K562 (cell line): Measurements from ENCODE around the gene SYNJ2. TPM values are rescaled to one million over a fixed set of nuclear protein-coding genes. Genes with fewer than 3 reads are reported as not detected.
A peak's percentile ranks its signal among the peaks of the same experiment; 100 is the strongest.

Experiments
- CBX5 ChIP-seq: IDR thresholded peaks from 2 replicates; pipeline ENCODE4 v1.6.1; 2014; ENCODE audit warnings: low read depth, borderline replicate concordance
- CHD2 ChIP-seq: IDR thresholded peaks from 2 replicates; pipeline ENCODE4 v1.6.1; 2011; ENCODE audit warnings: low read depth, low read length
- ID3 ChIP-seq, 2 experiments: fragments of 250-450 bp in 1 of 2; fragments of 450-650 bp in 1 of 2; sonication (Bioruptor Pico) in 1 of 2; IDR thresholded peaks; 2 replicates each; pipeline versions ENCODE4 v1.6.1 to v1.8.0; 2016 to 2021; ENCODE audit warnings: mild to moderate bottlenecking in 2 of 2, moderate library complexity in 2 of 2, missing compliant biosample characterization in 1 of 2, missing genetic modification characterization in 1 of 2
- IFI16 ChIP-seq: fragments of 250-450 bp; sonication (Bioruptor Pico); IDR thresholded peaks from 2 replicates; pipeline ENCODE4 v2.1.2; 2022; ENCODE audit warnings: mild to moderate bottlenecking, inconsistent platforms
- MCM7 ChIP-seq, 2 experiments: fragments of 450-650 bp; IDR thresholded peaks; 2 replicates each; pipeline ENCODE4 v1.6.1; 2016 to 2018
- MNT ChIP-seq, 2 experiments: fragments of 450-650 bp; conservative IDR thresholded peaks; 2 replicates each; pipeline ENCODE4 v1.6.1; 2017; ENCODE audit warnings: mild to moderate bottlenecking in 2 of 2, moderate library complexity in 2 of 2
- NCOA6 ChIP-seq: fragments of 450-650 bp; IDR thresholded peaks from 2 replicates; pipeline ENCODE4 v1.6.1; 2017; ENCODE audit warnings: mild to moderate bottlenecking
- PYGO2 ChIP-seq: fragments of 450-650 bp; IDR thresholded peaks from 2 replicates; pipeline ENCODE4 v1.6.1; 2016; ENCODE audit warnings: mild to moderate bottlenecking, missing genetic modification characterization, moderate library complexity, missing compliant biosample characterization
- RBM17 ChIP-seq: fragments of 200-400 bp; formaldehyde crosslinking; IDR thresholded peaks from 2 replicates; pipeline ENCODE4 v1.6.1; 2017; ENCODE audit warnings: low read depth, mild to moderate bottlenecking, low read length, borderline replicate concordance
- SAFB ChIP-seq: fragments of 200-400 bp; formaldehyde crosslinking; IDR thresholded peaks from 2 replicates; pipeline ENCODE4 v1.6.1; 2017; ENCODE audit warnings: low read depth, low read length, borderline replicate concordance
- SLC30A9 ChIP-seq: fragments of 250-450 bp; sonication (Bioruptor Pico); IDR thresholded peaks from 2 replicates; pipeline ENCODE4 v1.8.0; 2022; ENCODE audit warnings: mild to moderate bottlenecking, moderate library complexity
- SMAD4 ChIP-seq: fragments of 250-450 bp; sonication (Bioruptor Pico); conservative IDR thresholded peaks from 2 replicates; pipeline ENCODE4 v1.8.0; 2021; ENCODE audit warnings: inconsistent platforms, mild to moderate bottlenecking, moderate library complexity
- TAL1 ChIP-seq: fragments of 450-650 bp; IDR thresholded peaks from 2 replicates; pipeline ENCODE4 v1.6.1; 2016; ENCODE audit warnings: mild to moderate bottlenecking
- TEAD4 ChIP-seq, 2 experiments: sonication (generic) in 1 of 2; formaldehyde crosslinking in 1 of 2; IDR thresholded peaks; 2 replicates each; pipeline versions ENCODE4 v1.6.1 to v1.8.0; 2012 to 2022; ENCODE audit warnings: borderline replicate concordance in 1 of 2, inconsistent platforms in 1 of 2, low read length in 1 of 2, mild to moderate bottlenecking in 1 of 2, missing genetic modification reagents in 1 of 2
- TRIM24 ChIP-seq, 2 experiments: fragments of 450-650 bp; IDR thresholded peaks; 2 replicates each; pipeline ENCODE4 v1.6.1; 2016
- XRCC3 ChIP-seq: fragments of 450-650 bp; IDR thresholded peaks from 2 replicates; pipeline ENCODE4 v1.6.1; 2017; ENCODE audit warnings: mild to moderate bottlenecking, moderate library complexity
- ZBTB8A ChIP-seq: fragments of 450-650 bp; IDR thresholded peaks from 2 replicates; pipeline ENCODE4 v1.6.1; 2018; ENCODE audit warnings: mild to moderate bottlenecking, moderate library complexity; ENCODE audit not compliant: partially characterized antibody
- ZKSCAN1 ChIP-seq: fragments of 150-350 bp; IDR thresholded peaks from 2 replicates; pipeline ENCODE4 v1.6.1; 2016; ENCODE audit warnings: low read depth, low read length
- ZNF165 ChIP-seq: fragments of 250-450 bp; sonication (Bioruptor Pico); IDR thresholded peaks from 2 replicates; pipeline ENCODE4 v1.4.0; 2020; ENCODE audit warnings: borderline replicate concordance
- ZNF395 ChIP-seq: fragments of 200-800 bp; sonication (Bioruptor generic); IDR thresholded peaks from 2 replicates; pipeline ENCODE4 v1.6.1; 2017; ENCODE audit warnings: missing genetic modification characterization, missing compliant biosample characterization
- polyA plus RNA-seq, 8 experiments: library from polyadenylated mRNA; depleted of rRNA in 4 of 8; stranded (reverse) in 5 of 8; unstranded in 3 of 8; fragments of >200 nt; fragmentation: Nextera tagmentation in 2 of 8; fragmentation: Illumina TruSeq in 1 of 8; extraction: Ambion mirVana in 2 of 8; extraction: Trizol in 1 of 8; gene quantifications; 2 replicates each; pipeline versions ENCODE4 v1.2.1 to v1.2.3, GENCODE V29; 2011 to 2014; ENCODE audit warnings: inconsistent platforms in 1 of 8, missing spikeins in 1 of 8
- total RNA-seq, 7 experiments: library from RNA; depleted of rRNA in 6 of 7; stranded (reverse); fragments of >200 nt in 6 of 7; fragmentation: Illumina TruSeq in 2 of 7; extraction: Trizol in 2 of 7; gene quantifications; 2 replicates each; pipeline versions ENCODE4 v1.2.1 to v1.2.3, GENCODE V29; 2011 to 2021; ENCODE audit warnings: low replicate concordance in 1 of 7

SYNJ2 gene
- total and polyA plus RNA-seq, 9 of the 15 experiments (the other 6 are each of a cell fraction or from before 2014, with no cell fraction given) = 3.0 to 27.7 (median 17.8) TPM

- TF ChIP-seq PYGO2 (tag) (no peak), SAFB (no peak), TAL1 (no peak), ZBTB8A (no peak), MNT (conservative IDR thresholded peaks at IDR 0.05) (peak in 1 of 2 experiments; percentile 37; a peak in 1 of 4 replicates), ZKSCAN1 (peak; percentile 69; the same call in 1 of the 2 replicates), RBM17 (no peak), NCOA6 (no peak), XRCC3 (no peak), ZNF165 (CRISPR knock-in tag) (no peak), TRIM24 (IDR thresholded peaks at IDR 0.05) (no peak), CBX5 (no peak), IFI16 (CRISPR knock-in tag) (no peak), TEAD4 (IDR thresholded peaks at IDR 0.05; ENCODE audit: low read length) (no peak), TEAD4 (CRISPR knock-in tag; IDR thresholded peaks at IDR 0.05; ENCODE audit: borderline replicate concordance) (no peak), ID3 (CRISPR knock-in tag; IDR thresholded peaks at IDR 0.05) (no peak), ID3 (tag; IDR thresholded peaks at IDR 0.05) (peak; percentile 49; the same call in 1 of the 2 replicates), MCM7 (IDR thresholded peaks at IDR 0.05) (no peak), SLC30A9 (CRISPR knock-in tag) (no peak), CHD2 (no peak), SMAD4 (CRISPR knock-in tag) (peak; percentile 26; the same call in 1 of the 2 replicates), ZNF395 (CRISPR knock-in tag) (no peak; the same call in 1 of the 2 replicates)
These were observed 50.0 kb downstream of the SYNJ2 start (continued) for GRCh38 chr6:158031381-158032353.
